AG09309 (cell line): Measurements from ENCODE around the gene GNA12.

Source experiments
- DNase-seq: peaks from one replicate; pipeline ENCODE4 v3.0.0-alpha.2; 2010; ENCODE audit warnings: low read depth
- H3K4me3 ChIP-seq: 2 replicates; pipeline ENCODE4 v1.5.1; 2011; ENCODE audit warnings: mild to moderate bottlenecking, low read depth, low read length, moderate library complexity; ENCODE audit not compliant: control insufficient read depth
- CTCF ChIP-seq: IDR thresholded peaks from 2 replicates; pipeline ENCODE4 v1.5.1; 2011; ENCODE audit warnings: mild to moderate bottlenecking, low read depth, low read length, inconsistent platforms; ENCODE audit not compliant: insufficient read depth, control insufficient read depth; ENCODE audit errors: missing control alignments

GNA12 gene

GRCh38 chr7:2736411-2736914, 107.6 kb downstream of the GNA12 start:
- DNase-seq, result no peak
- TF ChIP-seq CTCF, result no peak
- H3K4me3 ChIP-seq, result no peak overlapping the region

- H3K4me3 ChIP-seq, result no peak overlapping the region
- DNase-seq, result no peak
- TF ChIP-seq CTCF, result no peak
Measured at GRCh38 chr7:2735744-2736143, 108.4 kb downstream of the GNA12 start.

DNA sequence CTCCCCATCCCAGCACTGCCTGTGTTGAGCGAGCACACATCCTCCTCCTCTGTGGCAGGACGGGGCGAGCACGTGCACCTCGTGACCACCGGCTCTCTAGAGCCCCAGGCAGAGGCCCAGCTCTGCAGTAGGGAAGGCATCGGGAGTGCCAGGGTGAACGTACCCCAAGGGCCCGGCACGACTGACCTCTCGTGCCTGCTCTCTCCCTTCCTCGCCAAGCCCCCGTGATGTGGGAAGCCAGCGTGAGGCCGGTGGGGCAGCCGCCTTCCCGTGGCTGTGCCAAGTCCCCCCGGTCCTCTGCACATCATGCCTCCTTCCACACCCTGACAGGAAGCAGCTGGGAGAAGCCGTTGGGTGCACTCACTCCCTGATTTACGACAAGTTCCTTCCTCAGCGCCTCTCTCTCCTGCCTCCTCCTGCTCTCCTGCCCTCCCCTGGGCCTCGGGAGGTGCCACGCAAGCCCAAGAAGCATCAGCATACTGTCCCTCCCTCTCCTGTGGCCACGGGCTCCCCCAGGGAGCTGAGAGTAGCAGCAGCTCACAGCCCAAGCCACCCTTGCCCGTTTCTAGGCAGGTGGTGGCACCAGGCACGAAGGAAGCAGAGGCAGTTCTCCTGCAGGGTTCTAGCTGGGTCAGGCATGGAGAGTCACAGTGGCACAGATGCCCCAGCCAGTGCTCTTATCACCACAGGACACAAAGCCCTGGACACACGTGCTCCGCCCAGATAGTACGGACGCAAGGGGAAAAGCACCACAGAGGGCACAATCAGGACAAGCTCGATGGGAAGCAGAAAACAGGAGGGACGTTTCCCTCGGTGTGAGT, 109.1 kb downstream of the GNA12 start:
- no peak for TF ChIP-seq CTCF
- DNase-seq, result no peak
- no peak overlapping the region for H3K4me3 ChIP-seq

GRCh38 chr7:2734084-2734686, 109.9 kb downstream of the GNA12 start:
- DNase-seq, result no peak
- no peak overlapping the region for H3K4me3 ChIP-seq
- no peak for TF ChIP-seq CTCF

DNA sequence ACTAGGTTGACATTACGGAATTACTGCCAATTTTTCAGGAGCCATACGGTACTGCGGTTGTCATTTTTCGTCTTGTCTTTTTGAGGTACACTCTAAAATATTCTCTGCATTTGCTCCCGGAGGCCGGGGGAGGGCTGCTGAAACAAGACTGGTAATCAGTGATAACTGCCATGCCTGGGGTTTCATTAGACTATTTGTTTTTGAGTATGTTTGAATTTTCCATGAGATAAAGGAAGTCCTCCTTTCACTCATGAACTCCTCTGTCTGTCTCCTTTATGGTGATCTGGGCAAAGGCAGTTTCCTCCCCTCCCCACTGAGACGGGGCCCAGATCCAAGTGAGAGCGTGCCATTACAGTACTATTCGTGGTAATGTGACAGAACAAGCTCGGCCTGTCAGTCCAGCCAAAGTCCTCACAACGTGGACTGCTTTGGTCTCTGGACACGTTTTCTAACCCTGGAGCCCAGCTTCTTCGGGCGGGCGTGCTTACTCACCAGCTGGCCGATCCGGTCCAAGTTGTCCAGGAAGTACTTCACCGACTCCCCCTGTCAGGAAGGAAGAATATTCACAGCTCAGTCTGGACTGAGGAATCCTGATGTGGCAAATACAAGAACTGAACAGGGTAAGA, 111.0 kb downstream of the GNA12 start:
- no peak overlapping the region for H3K4me3 ChIP-seq
- TF ChIP-seq CTCF, result no peak
- DNase-seq, result no peak

- no peak overlapping the region for H3K4me3 ChIP-seq
Measured at GRCh38 chr7:2732388-2732787, 111.7 kb downstream of the GNA12 start.

More at GRCh38 chr7:2732388-2732787, 111.7 kb downstream of the GNA12 start:
- no peak for DNase-seq
- no peak for TF ChIP-seq CTCF
